ENCODE data around the gene BAZ1B.
"Not testable (repeated sequence)": the region's sequence is repeated elsewhere in the genome, so short reads cannot be mapped to it uniquely, and the experiment has no call there.

The BAZ1B gene

GRCh38 chr7:73424489-73424885, 97.6 kb downstream of the BAZ1B start:
- no peak for TF ChIP-seq CTCF (conservative IDR thresholded peaks at IDR 0.05; ENCODE audit: low read length)
- H3K4me3 ChIP-seq (ENCODE audit: low read length), result no peak overlapping the region

DNA sequence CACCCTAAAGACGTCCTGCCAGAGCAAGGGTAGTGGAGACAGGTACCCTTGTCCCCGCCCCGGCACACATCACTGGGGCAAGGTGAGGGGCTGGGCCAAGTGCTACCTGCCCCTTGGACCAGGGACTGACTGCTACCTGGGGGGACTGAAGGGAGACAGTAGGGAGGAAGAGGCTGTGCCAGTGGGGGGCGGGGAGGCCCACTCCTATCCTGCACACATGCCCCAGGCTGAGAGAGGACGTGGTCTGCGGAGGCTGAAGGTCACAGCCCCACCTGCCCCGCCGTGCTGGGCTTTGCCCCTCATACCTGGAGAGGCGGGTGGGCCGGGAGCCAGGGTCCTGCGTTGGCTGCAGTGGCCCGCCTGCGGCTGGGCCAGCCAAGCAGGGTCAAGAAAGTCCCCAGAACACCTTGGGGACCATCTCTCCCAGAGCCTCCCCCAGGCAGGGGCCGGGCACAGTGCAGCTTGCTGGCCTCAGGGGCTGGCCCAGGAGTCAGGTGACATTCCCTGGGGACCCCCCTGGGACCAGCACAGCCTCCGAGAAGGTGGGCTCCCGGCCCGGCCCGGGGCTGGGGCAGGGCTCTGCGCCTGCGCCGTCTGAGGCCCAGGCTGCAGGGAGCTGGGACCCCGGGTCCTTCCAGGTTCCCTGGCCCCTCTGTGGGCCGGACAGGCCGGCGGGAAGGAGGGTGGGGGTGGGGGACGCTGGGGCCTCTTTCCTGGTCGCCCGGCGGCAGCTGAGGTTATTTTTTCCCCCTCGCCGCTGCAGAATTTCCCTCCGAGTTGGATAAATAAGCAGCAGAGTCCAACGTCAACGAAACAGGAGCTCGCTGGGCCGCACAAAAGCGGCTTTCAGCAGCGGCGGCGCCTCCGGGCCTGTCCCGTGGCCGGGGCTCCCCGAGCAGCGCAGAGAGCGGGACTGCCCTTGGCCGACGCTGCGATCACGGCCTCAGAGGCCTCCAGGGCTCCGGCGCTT, 98.3 kb downstream of the BAZ1B start:
- no peak for DNase-seq (ENCODE audit: low read depth)
- TF ChIP-seq CTCF (conservative IDR thresholded peaks at IDR 0.05; ENCODE audit: low read length), result no peak
- H3K4me3 ChIP-seq (ENCODE audit: low read length), result no peak overlapping the region

More at GRCh38 chr7:73424489-73424885, 97.6 kb downstream of the BAZ1B start:
- DNase-seq (ENCODE audit: low read depth), result no peak

DNA sequence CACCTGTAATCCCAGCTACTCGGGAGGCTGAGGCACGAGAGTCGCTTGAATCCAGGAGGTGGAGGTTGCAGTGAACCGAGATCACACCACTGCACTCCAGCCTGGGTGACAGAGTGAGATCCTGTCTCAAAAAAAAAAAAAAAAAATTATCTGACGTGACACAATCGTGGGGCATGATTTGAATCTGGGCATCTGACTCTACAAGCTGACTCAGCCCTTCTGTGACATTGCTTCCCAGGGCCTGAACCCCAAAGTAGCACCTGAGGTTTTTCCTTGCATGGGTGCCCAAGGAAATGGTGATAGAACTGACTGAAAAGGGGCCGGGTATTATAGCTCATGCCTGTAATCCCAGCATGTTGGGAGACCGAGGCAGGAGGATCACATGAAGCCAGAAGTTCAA, 101.5 kb downstream of the BAZ1B start:
- not testable (repeated sequence) for H3K4me3 ChIP-seq (ENCODE audit: low read length); DNase-seq (ENCODE audit: low read depth)

DNA sequence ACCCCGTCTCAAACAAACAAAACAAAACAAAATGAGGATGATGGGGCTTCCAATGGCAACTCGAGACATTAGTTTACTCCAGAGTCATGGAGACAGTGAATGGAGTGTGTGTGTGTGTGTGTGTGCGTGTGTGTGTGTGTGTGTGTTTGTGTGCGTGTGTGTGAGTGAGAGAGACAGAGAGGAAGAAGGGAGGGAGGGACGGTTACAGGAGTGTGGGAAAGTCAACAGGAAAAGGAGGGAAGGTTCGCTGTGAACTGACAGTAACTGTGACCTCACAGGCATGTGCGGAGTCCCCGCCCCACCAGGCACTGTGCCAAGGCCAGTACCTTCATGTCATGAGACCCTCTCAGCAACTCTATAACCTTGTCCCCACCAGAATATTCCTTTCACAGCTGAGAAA, 102.1 kb downstream of the BAZ1B start:
- not testable (repeated sequence) for H3K4me3 ChIP-seq (ENCODE audit: low read length); DNase-seq (ENCODE audit: low read depth)

- TF ChIP-seq CTCF (conservative IDR thresholded peaks at IDR 0.05; ENCODE audit: low read length), result no peak
- DNase-seq (ENCODE audit: low read depth), result no peak
- H3K4me3 ChIP-seq (ENCODE audit: low read length), result no peak overlapping the region
Observed at GRCh38 chr7:73418113-73418703, 103.9 kb downstream of the BAZ1B start.

DNA sequence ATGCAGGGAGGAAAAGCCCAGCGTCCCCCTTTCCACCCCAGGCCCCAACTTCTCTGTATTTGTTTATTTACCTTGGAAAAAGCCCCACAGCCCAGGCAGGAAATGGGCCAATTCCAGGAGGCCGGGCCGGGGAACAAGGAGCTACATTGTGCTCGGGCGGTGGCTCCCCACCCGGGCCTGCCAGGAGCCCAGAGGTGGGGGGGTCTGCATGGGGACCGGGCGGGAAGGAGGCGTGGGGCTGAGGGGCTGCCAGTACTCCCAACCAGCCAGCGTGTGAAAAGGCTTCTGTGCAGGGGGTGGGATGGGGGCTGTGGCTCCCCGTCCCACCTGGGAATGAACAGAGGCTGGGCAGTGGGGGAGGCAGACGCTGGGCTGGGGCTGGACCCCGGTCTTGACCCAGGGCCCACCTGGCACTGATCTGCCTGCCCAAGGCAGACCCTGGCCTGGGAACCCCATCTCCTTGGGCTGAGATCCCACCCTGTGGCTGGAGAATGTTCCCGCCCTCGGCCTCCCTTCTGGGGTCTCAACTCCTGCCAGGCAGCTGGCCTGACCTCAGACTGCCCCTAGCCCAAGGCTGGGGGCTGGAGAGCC, 111.5 kb downstream of the BAZ1B start:
- not testable (repeated sequence) for DNase-seq (ENCODE audit: low read depth); H3K4me3 ChIP-seq (ENCODE audit: low read length)

GRCh38 chr7:73404860-73405259, 117.2 kb downstream of the BAZ1B start:
- not testable (repeated sequence) for DNase-seq (ENCODE audit: low read depth); H3K4me3 ChIP-seq (ENCODE audit: low read length)

DNA sequence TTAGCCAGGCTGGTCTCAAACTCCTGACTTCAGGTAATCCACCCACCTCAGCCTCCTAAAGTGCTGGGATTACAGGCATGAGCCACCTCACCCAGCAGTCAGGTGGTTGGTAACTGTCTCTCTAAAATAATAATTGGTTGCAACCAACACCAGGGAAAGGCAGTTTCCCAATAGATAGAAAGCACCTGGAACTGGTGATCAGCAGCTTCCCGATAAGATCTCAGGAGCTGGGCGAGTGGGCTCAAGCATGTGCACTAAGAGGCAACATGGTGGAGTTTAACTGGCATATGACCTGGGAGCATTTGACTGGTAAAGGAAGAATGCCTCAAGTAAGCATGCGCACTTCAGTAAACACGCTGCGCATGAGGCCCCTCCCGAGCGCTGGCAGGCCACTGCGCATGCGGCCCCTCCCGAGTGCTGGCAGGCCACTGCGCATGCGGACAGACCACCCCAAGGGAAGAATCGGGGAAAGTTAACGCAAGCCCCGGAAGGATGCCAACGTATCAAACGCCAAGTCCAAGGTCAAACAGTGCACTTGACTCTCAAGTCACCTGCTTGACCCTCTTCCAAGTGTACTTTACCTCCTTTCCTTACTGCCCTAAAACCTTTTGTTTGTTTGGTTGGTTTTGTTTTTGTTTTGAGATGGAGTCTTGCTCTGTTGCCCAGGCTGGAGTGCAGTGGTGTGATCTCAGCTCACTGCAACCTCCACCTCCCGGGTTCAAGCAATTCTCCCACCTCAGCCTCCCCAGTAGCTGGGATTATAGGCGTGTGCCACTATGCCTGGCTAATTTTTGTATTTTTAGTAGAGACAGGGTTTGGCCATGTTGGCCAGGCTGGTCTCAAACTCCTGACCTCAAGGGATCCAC, 122.7 kb downstream of the BAZ1B start:
- H3K4me3 ChIP-seq (ENCODE audit: low read length), result peak overlapping the region; percentile 59

GRCh38 chr7:73397521-73398281, 124.4 kb downstream of the BAZ1B start:
- H3K4me3 ChIP-seq (ENCODE audit: low read length), result no peak overlapping the region
- no peak for DNase-seq (ENCODE audit: low read depth)
- no peak for TF ChIP-seq CTCF (conservative IDR thresholded peaks at IDR 0.05; ENCODE audit: low read length)

More for the DNA sequence above, 122.7 kb downstream of the BAZ1B start:
- peak; percentile 74 for DNase-seq (ENCODE audit: low read depth)

All from AG10803 (cell line).